HG02885 (cell line): Measurements from ENCODE around the gene NUFIP1.

ENCODE experiments used
- ATAC-seq: cut with Tn5 transposase; IDR thresholded peaks from one replicate; pipeline ENCODE4 v1.9.1; 2021; ENCODE audit warnings: mild to moderate bottlenecking; ENCODE audit not compliant: unreplicated experiment, poor library complexity

The NUFIP1 gene

DNA sequence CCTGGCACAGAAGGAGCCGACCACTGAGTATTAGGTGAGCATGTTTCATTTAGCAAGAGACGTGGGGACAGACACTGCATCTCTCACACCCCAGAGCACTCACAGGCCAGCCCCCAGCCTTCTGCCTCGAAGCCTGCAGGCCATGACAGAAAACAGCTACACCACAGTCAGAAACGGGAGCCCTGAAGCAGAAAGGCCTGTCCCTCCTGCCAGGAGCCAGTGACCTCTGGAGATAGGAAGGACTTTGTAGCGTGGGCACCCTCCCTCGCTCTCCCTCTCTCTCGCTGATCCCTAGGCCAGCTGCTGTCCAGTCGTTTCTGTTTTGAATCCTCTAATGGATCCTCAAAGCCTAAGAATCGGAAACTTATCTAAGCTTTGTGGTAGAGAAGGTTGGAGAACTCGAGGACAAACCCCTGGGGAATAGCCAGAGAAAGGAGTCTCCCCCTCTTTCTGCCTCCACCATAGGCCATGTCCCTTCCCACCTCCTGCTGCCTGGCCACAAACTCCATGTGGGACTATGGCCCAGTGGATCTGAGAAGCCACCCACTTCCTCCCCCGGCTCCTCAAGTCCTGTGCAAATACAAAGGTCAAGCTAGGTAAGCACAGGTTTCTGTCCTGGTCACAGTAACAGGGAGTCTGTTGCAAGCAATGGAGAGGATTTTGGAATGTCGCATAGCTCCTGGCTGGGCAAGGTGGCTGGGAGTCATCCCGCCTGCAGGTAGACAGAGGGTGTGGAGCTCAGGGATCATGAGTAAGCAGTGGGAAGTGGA is 95.1 kb downstream of the NUFIP1 start:
- ATAC-seq: no peak
